HG03342 (cell line): Measurements from ENCODE around the gene PARD6A.
"Not testable (repeated sequence)": the region's sequence is repeated elsewhere in the genome, so short reads cannot be mapped to it uniquely, and the experiment has no call there.

ENCODE experiments used
- ATAC-seq: cut with Tn5 transposase; IDR thresholded peaks from one replicate; pipeline ENCODE4 v1.9.1; 2021; ENCODE audit warnings: mild to moderate bottlenecking, moderate library complexity; ENCODE audit not compliant: unreplicated experiment

The PARD6A gene

DNA sequence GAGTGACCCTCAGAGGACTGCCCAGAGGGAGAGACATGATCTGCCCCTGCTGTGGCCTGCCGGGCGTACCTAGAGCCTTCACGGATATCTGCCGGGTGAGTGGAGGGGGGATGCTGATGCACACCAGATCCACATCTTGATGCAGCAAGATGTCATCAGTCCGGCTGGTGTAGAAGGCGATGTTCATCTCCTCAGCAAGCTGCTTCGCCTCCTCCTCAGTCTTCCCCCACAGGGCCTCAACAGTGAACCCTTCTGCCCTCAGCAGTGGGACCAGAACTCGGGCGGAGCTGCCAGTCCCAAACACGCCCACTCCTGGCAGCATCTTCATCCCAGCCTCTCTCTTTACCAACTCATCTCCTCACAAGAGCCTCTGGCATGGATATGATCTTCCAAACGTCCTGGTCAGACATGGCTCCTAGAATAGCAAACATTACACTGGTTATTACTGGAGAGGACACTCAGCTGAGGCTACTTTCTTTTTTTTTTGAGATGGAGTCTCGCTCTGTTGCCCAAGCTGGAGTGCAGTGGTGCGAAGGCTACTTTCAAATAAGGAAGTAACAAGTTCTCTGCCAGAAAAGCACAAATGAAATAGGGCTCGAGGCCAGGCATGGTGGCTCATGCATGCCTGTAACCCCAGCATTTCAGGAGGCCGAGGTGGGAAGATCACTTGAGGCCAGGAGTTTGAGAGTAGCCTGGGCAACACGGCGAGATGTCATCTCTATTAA lies 24.8 kb downstream of the PARD6A start:
- no peak for ATAC-seq

DNA sequence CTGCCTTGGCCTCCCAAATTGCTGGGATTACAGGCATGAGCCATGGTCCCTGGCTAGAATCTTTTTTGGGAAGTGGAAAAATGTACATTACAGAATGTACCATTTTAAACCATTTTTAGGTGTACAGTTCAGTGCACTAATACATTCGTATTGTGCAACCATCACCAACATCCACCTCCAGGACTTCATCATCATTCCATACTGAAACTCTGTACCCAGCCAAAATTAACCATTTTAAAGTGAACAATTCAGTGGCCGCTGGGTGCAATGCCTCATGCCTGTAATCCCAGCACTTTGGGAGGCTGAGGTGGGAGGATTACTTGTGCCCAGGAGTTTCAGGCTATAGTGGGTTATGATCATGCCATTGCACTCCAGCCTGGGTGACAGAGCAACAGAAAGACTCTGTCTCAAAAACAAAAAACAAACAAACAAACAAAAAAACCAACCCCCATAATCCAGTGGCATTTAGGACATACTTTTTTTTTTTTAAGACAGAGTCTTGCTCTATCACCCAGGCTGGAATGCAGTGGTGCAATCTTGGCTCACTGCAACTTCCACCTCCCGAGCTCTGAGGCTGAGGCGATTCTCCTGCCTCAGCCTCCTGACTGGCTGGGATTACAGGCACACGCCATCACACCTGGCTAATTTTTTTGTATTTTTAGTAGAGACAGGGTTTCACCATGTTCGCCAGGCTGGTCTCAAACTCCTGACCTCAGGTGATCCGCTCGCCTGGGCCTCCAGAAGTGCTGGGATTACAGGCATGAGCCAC lies 32.9 kb downstream of the PARD6A start:
- not testable (repeated sequence) for ATAC-seq

DNA sequence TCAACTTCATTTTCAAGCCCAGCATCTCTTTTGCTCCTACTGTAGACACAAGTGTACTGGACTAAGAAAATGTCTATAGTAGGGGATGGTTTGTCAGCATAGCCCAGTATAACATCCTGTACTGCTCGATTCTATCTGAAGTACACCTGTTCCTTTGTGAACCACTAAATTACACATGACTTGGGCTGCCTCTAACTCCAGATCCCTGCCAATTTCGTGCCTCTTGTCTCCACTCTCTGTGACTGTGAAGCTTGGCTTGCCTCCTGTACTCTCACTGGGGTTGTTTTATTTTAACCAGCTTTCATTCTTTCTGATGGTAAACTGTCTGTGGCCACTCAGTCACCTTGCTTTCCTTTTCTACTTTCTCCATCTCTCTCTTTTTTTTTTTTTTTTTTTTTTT lies 33.9 kb downstream of the PARD6A start:
- no peak for ATAC-seq

- ATAC-seq = no peak
Measured at GRCh38 chr16:67697422-67698185, 36.8 kb downstream of the PARD6A start.

GRCh38 chr16:67699265-67699664 lies 38.5 kb downstream of the PARD6A start:
- no peak for ATAC-seq

GRCh38 chr16:67701420-67701819 lies 40.7 kb downstream of the PARD6A start:
- ATAC-seq = no peak

DNA sequence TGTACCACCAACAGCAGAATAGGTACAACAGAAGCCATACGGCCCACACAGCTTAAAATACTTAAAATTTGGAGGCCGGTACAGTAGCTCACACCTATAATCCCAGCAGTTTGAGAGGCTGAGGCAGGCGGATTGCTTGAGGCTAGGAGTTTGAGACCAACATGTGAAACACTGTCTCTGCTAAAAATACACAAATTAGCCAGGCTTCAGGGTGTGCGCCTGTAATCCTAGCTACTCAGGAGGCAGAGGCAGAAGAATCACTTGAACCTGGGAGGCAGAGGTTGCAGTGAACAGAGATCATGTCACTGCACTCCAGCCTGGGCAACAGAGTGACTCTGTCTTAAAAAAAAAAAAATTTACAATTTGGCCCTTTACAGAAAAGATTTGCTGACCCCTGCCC lies 41.4 kb downstream of the PARD6A start:
- ATAC-seq = no peak

DNA sequence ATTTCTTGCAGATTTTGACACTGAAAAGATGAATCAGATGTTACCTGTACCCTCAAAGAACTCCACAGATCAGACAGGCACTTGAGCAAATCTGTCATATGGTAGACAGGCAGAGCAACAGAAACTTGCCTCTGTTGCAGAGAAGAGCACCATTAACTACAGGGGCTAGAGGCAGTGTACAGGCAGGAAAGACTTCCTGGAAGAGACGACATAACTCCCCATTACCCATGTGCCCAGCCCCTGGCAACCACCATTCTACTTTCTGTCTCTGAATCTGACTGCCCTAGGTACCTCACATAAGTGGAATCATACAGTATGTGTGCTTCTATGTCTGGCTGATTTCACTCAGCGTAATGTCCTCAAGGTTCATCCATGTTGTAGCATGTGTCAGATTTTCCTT lies 42.9 kb downstream of the PARD6A start:
- no peak for ATAC-seq

GRCh38 chr16:67704110-67704509 lies 43.4 kb downstream of the PARD6A start:
- ATAC-seq = no peak

DNA sequence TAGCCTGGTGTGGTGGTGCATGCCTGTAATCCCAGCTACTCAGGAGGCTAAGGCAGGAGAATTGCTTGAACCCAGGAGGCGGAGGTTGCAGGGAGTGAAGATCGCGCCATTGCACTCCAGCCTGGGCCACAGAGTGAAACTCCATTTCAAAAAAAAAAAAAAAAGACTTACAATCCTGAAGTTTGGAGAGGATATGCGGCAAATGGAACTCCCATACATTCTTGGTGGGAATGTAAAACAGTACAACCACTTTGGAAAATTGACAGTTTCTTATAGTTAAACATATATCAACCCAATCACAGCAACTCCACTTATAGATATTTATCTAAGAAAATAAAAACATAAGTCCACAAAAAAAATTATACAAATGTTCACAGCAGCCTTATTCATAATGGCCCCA lies 46.5 kb downstream of the PARD6A start:
- ATAC-seq = no peak

- no peak for ATAC-seq
Measured at GRCh38 chr16:67707790-67708189, 47.0 kb downstream of the PARD6A start.

- ATAC-seq = no peak
Measured at GRCh38 chr16:67708368-67708771, 47.6 kb downstream of the PARD6A start.

GRCh38 chr16:67709050-67709449 lies 48.3 kb downstream of the PARD6A start:
- no peak for ATAC-seq

- no peak for ATAC-seq
Measured at GRCh38 chr16:67710607-67711006, 49.8 kb downstream of the PARD6A start.
